ENCODE data around the gene TTC33. TPM values are rescaled to one million over a fixed set of nuclear protein-coding genes. Genes with fewer than 3 reads are reported as not detected.

Gene TTC33
- total and polyA plus RNA-seq, 2 of the 13 experiments (the other 11 are each of a cell fraction or from before 2014, with no cell fraction given) = 4.5 to 20.0 TPM

GRCh38 chr5:40780199-40780598 lies 24.4 kb upstream of the TTC33 start:
- Histone ChIP-seq H3K27ac (ENCODE audit: extremely low read length, insufficient read depth, low read length) (peak overlapping the region; percentile 31), H3K36me3 (replicated peaks in 1 of 2; ENCODE audit: control insufficient read depth in 1 of 2, insufficient read depth in 2 of 2, low read length in 2 of 2) (peaks cover 6 to 15% of the 10 kb centered on the region in 2 experiments), H2AFZ (ENCODE audit: low read length) (no peak overlapping the region), H3K79me2 (ENCODE audit: insufficient read depth, low read length) (peaks cover 77% of the 10 kb centered on the region), H3K9me3 (ENCODE audit: low read length) (no peaks in the 10 kb centered on the region), H3K4me2 (ENCODE audit: low read depth, low read length) (no peak overlapping the region), H4K20me1 (ENCODE audit: insufficient read depth, low read length) (peaks cover 3% of the 10 kb centered on the region; the same call in 1 of the 2 replicates), H3K9ac (ENCODE audit: insufficient read depth, low read depth, low read length) (no peak overlapping the region), H3K27me3 (ENCODE audit: control insufficient read depth in 1 of 2, insufficient read depth in 2 of 2, low read length in 2 of 2) (no peaks in the 10 kb centered on the region), H3K4me1 (ENCODE audit: insufficient read depth, low read length) (peaks cover 70% of the 10 kb centered on the region), H3K4me3 (replicated peaks in 1 of 3; ENCODE audit: insufficient read depth in 1 of 3, low read depth in 2 of 3, low read length in 3 of 3) (no peak overlapping the region)
- TF ChIP-seq MAFK (conservative IDR thresholded peaks at IDR 0.05 in 1 of 2, IDR thresholded peaks at IDR 0.05 in 1 of 2; ENCODE audit: low read length in 2 of 2) (peak; percentile 53 to 81; a peak in 3 of 4 replicates), MAFF (IDR thresholded peaks at IDR 0.05; ENCODE audit: low read depth, low read length) (peak; percentile 69), ZNF589 (CRISPR knock-in tag; conservative IDR thresholded peaks at IDR 0.05) (no peak), ZNF30 (CRISPR knock-in tag; IDR thresholded peaks at IDR 0.05) (no peak), ZNF574 (CRISPR knock-in tag; IDR thresholded peaks at IDR 0.05) (no peak), ZNF225 (CRISPR knock-in tag; IDR thresholded peaks at IDR 0.05) (no peak), IKZF1 (IDR thresholded peaks at IDR 0.05) (no peak)
- CTCF ChIA-PET (ENCODE audit: low intra/inter-chr PET ratio, low total read pairs) = no interaction called here
- BruUV-seq (replicated peaks) = no TSS peak
- intact Hi-C loops (cut with micrococcal nuclease; ENCODE audit: unreplicated experiment) = loop anchor here (10.0 kb wide), 1 partner anchor 1705 kb away; the partner anchor contains the start of gene RICTOR
- FAIRE-seq (no peak), DNase-seq (ENCODE audit: low spot score) (no peak), ATAC-seq (no peak)
- WGBS (ENCODE audit: low lambda C conversion rate) = 98% methylated on average over 5 of the region's 5 CpGs
- in situ Hi-C loops (cut with HindIII; ENCODE audit: extremely low pct_ligation_motif_present, low pct_unique_long_range_greater_than_20kb) = no loop called here
- POLR2A ChIA-PET = no interaction called here
